ENCODE data around the gene TIPARP. TPM values are rescaled to one million over a fixed set of nuclear protein-coding genes. Genes with fewer than 3 reads are reported as not detected.
A peak's percentile ranks its signal among the peaks of the same experiment; 100 is the strongest.

Gene TIPARP
- total and polyA plus RNA-seq, 4 donors, result 4.4 to 13.6 (median 8.8) TPM

DNA sequence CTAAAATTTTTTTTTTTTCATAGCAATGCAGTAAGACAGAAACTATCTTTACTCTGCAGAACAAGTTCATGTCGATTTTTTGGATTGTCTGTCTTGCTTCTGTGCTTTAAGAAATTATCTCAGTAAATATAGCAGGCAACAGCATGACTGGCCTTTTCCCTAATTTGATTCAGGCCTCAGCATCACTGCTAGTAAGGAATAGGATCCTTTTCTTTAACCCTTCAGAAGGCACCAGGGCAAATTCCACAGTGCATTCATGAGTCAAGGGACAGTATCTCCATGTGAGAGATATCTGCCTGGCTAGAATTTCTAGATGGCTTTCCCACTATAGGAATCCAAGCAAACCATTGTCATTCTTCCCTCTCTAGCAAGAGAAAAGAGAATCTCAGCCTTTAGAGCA, 71.4 kb downstream of the TIPARP start:
- H3K36me3 ChIP-seq (ENCODE audit: control insufficient read depth in 4 of 4, insufficient read depth in 3 of 4, low read depth in 1 of 4, low read length in 3 of 4), result no peaks in the 10 kb centered on the region
- WGBS, result 94% methylated on average over 1 of the region's 1 CpG
- no peak overlapping the region for H3K27ac ChIP-seq (ENCODE audit: low read depth in 1 of 2, low read length in 2 of 2)
- TF ChIP-seq, protein P1, sequence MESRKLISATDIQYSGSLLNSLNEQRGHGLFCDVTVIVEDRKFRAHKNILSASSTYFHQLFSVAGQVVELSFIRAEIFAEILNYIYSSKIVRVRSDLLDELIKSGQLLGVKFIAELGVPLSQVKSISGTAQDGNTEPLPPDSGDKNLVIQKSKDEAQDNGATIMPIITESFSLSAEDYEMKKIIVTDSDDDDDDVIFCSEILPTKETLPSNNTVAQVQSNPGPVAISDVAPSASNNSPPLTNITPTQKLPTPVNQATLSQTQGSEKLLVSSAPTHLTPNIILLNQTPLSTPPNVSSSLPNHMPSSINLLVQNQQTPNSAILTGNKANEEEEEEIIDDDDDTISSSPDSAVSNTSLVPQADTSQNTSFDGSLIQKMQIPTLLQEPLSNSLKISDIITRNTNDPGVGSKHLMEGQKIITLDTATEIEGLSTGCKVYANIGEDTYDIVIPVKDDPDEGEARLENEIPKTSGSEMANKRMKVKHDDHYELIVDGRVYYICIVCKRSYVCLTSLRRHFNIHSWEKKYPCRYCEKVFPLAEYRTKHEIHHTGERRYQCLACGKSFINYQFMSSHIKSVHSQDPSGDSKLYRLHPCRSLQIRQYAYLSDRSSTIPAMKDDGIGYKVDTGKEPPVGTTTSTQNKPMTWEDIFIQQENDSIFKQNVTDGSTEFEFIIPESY (IDR thresholded peaks at IDR 0.05), result no peak
- TF ChIP-seq EGR1 (IDR thresholded peaks at IDR 0.05; ENCODE audit: low read depth in 2 of 2), result no peak
- TF ChIP-seq MAX (IDR thresholded peaks at IDR 0.05), result no peak
- no peak for TF ChIP-seq HNF4A (conservative IDR thresholded peaks at IDR 0.05)
- no peak for TF ChIP-seq REST (IDR thresholded peaks at IDR 0.05)
- H3K9ac ChIP-seq (ENCODE audit: low read depth in 1 of 2, low read length in 2 of 2), result no peak overlapping the region
- H3K4me3 ChIP-seq (ENCODE audit: low read depth in 1 of 3, low read length in 3 of 3), result no peak overlapping the region
- no peaks in the 10 kb centered on the region for H3K27me3 ChIP-seq (ENCODE audit: control insufficient read depth in 4 of 4, insufficient read depth in 4 of 4, low read length in 3 of 4)
- H3K4me1 ChIP-seq (ENCODE audit: control insufficient read depth in 4 of 4, insufficient read depth in 4 of 4, low read length in 3 of 4), result no peaks in the 10 kb centered on the region
- DNase-seq (ENCODE audit: low spot score), result no peak
- peaks cover 0 to 1% (median 0%) of the 10 kb centered on the region in 4 donors for H3K9me3 ChIP-seq (ENCODE audit: control insufficient read depth in 4 of 4, low read length in 3 of 4)

DNA sequence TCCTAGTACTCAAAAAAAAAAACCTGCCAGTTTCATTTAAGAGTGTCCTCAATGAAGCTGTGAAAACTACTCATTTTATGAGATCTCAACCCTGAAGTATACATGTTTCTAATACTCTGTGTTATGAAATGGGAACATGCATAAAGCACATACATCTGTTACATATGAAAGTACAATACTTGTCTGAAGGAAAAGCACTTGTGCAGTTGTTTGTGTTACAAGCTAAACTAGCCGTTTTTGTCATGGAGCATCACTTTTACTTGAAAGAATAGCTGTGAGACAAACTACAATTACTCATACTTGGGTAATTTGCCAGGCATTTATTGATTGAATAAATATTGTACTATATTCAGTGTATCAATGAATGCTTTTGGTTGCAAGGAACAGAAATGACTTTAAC, 72.7 kb downstream of the TIPARP start:
- no peak for TF ChIP-seq SP1 (IDR thresholded peaks at IDR 0.05)
- no peak for TF ChIP-seq RAD21 (IDR thresholded peaks at IDR 0.05)
- TF ChIP-seq RXRA (IDR thresholded peaks at IDR 0.05), result no peak
- 91% methylated on average over 1 of the region's 1 CpG for whole genome bisulfite sequencing

GRCh38 chr3:156749244-156749643, 74.9 kb downstream of the TIPARP start:
- 56% methylated on average over 5 of the region's 5 CpGs for WGBS
- H3K9ac ChIP-seq (ENCODE audit: low read depth in 1 of 2, low read length in 2 of 2), result no peak overlapping the region
- H3K27me3 ChIP-seq (ENCODE audit: control insufficient read depth in 4 of 4, insufficient read depth in 4 of 4, low read length in 3 of 4), result no peaks in the 10 kb centered on the region
- H3K4me1 ChIP-seq (ENCODE audit: control insufficient read depth in 4 of 4, insufficient read depth in 4 of 4, low read length in 3 of 4), result no peaks in the 10 kb centered on the region
- peak; percentile 50 for DNase-seq (ENCODE audit: low spot score)
- H3K27ac ChIP-seq (ENCODE audit: low read depth in 1 of 2, low read length in 2 of 2), result no peak overlapping the region
- H3K4me3 ChIP-seq (ENCODE audit: low read depth in 1 of 3, low read length in 3 of 3), result no peak overlapping the region
- no peaks in the 10 kb centered on the region for H3K36me3 ChIP-seq (ENCODE audit: control insufficient read depth in 4 of 4, insufficient read depth in 3 of 4, low read depth in 1 of 4, low read length in 3 of 4)
- peaks cover 0 to 1% (median 0%) of the 10 kb centered on the region in 4 donors for H3K9me3 ChIP-seq (ENCODE audit: control insufficient read depth in 4 of 4, low read length in 3 of 4)
- no peak for TF ChIP-seq FOXA2 (IDR thresholded peaks at IDR 0.05)
- TF ChIP-seq, protein P2, sequence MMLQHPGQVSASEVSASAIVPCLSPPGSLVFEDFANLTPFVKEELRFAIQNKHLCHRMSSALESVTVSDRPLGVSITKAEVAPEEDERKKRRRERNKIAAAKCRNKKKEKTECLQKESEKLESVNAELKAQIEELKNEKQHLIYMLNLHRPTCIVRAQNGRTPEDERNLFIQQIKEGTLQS (IDR thresholded peaks at IDR 0.05), result peak; percentile 34
- TF ChIP-seq NR2F2 (IDR thresholded peaks at IDR 0.05), result no peak
- no peak for TF ChIP-seq EGR1 (IDR thresholded peaks at IDR 0.05; ENCODE audit: low read depth in 2 of 2)
- no peak for TF ChIP-seq FOXA1 (IDR thresholded peaks at IDR 0.05)
- no peak for TF ChIP-seq REST (IDR thresholded peaks at IDR 0.05)
- TF ChIP-seq HNF4G (IDR thresholded peaks at IDR 0.05), result no peak
- TF ChIP-seq, protein P1 (IDR thresholded peaks at IDR 0.05), result no peak
- TF ChIP-seq JUND (IDR thresholded peaks at IDR 0.05), result no peak
- peak; percentile 58 to 68 for TF ChIP-seq HNF4A (conservative IDR thresholded peaks at IDR 0.05)
- no peak for TF ChIP-seq GABPA (IDR thresholded peaks at IDR 0.05 in 1 of 2, conservative IDR thresholded peaks at IDR 0.05 in 1 of 2)
- no peak for TF ChIP-seq YY1 (IDR thresholded peaks at IDR 0.05)
- TF ChIP-seq RXRA (IDR thresholded peaks at IDR 0.05), result no peak

More for the DNA sequence above, 72.7 kb downstream of the TIPARP start:
- H3K27ac ChIP-seq (ENCODE audit: low read depth in 1 of 2, low read length in 2 of 2), result no peak overlapping the region
- no peak overlapping the region for H3K4me3 ChIP-seq (ENCODE audit: low read depth in 1 of 3, low read length in 3 of 3)
- DNase-seq (ENCODE audit: low spot score), result no peak
- H3K27me3 ChIP-seq (ENCODE audit: control insufficient read depth in 4 of 4, insufficient read depth in 4 of 4, low read length in 3 of 4), result no peaks in the 10 kb centered on the region
- H3K9me3 ChIP-seq (ENCODE audit: control insufficient read depth in 4 of 4, low read length in 3 of 4), result peaks cover 0 to 1% (median 0%) of the 10 kb centered on the region in 4 donors
- H3K4me1 ChIP-seq (ENCODE audit: control insufficient read depth in 4 of 4, insufficient read depth in 4 of 4, low read length in 3 of 4), result no peaks in the 10 kb centered on the region
- no peak overlapping the region for H3K9ac ChIP-seq (ENCODE audit: low read depth in 1 of 2, low read length in 2 of 2)
- H3K36me3 ChIP-seq (ENCODE audit: control insufficient read depth in 4 of 4, insufficient read depth in 3 of 4, low read depth in 1 of 4, low read length in 3 of 4), result no peaks in the 10 kb centered on the region
